ENCODE results near the gene CPSF7.

The CPSF7 gene

DNA sequence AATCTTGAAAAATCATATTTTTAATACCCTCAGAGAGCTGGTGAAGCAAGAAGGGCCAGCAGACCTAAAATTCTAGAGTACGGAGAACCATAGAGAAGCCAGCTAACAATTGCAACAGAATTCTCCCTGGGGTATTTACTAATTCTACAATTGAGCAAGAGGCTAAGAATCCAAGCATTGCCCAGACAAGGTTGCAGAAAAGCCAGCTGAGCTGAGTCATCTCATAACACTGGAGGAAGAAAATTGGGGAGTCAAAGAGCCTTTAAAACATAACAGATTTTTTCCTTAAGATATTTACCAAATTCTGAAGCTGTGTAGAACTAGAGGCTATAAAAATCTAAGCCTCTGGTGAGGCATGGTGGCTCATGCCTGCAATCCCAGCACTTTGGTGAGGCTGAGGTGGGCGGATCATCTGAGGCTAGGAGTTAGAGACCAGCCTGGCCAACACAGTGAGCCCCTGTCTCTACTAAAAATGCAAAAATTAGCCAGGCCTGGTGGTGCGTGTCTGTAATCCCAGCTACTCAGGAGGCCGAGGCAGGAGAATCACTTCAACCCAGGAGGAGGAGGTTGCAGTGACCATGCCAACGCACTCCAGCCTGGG lies 51.0 kb downstream of the CPSF7 start:
- DNase-seq: peak; percentile 98

GRCh38 chr11:61377461-61378160 lies 52.2 kb downstream of the CPSF7 start:
- DNase-seq: peak; percentile 41

GRCh38 chr11:61375761-61376108 lies 54.0 kb downstream of the CPSF7 start:
- no peak for DNase-seq

DNA sequence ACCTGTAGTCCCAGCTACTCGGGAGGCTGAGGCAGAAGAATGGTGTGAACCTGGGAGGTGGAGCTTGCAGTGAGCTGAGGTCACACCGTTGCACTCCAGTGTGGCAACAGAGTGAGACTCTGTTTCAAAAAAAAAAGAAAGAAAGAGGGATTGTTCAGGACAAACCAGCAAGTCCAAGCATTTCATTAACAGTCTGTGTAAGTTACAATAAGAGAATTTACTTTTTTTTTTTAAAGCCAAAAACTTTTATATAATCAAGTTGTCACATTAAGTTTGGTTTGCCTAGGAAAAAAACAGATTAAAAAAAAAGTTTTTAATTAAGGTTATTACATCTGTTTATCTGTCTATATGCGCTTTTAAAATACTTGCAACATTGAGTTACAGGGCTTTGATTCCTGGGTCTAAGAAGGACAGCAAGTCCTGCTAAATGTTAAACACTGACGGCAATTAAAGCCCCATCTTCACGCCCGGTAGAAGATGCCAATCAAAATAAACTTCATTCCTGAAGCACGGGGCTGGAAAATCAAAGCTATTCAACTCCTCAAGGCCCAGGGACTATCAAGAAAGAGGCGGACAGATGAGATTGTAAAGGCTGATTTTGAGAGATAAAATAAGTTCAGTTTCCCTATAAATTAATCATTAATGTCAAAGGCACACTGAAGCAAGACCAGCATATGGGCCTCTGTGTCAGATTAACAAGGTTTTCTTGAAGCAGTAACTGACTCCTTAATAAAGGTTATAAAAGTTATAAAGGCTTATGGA lies 56.9 kb downstream of the CPSF7 start:
- no peak for DNase-seq

DNA sequence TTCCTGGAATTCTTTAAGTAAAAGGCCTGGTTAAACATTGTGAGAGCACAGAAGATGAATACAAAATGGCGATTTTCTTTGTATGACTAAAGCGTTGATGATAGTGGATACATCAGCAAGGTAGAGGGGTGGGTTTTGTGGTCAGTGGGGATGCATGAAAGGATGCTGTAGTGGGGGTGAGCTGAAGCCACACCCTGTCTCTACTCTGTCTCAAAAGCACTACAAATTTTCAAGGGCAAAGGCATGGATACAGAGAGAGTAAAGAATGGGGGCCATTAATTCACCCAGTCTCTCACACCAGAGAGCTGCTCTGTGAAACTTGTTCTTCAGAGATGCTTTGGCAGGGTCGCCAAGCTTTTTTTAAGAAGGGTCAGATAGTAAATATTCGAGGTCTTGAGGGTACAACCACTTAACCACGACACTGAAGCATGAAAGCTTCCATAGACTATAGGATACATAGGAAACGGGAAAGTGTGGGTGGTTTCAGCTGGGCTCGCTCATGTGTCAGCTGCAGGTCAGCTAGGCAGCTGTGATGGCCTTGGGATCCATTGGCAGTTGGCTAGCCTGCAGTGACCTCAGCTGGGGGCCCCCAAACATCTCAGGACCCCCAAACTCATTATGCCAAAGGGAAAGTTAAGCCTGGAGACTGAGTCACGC lies 59.3 kb downstream of the CPSF7 start:
- no peak for DNase-seq

DNA sequence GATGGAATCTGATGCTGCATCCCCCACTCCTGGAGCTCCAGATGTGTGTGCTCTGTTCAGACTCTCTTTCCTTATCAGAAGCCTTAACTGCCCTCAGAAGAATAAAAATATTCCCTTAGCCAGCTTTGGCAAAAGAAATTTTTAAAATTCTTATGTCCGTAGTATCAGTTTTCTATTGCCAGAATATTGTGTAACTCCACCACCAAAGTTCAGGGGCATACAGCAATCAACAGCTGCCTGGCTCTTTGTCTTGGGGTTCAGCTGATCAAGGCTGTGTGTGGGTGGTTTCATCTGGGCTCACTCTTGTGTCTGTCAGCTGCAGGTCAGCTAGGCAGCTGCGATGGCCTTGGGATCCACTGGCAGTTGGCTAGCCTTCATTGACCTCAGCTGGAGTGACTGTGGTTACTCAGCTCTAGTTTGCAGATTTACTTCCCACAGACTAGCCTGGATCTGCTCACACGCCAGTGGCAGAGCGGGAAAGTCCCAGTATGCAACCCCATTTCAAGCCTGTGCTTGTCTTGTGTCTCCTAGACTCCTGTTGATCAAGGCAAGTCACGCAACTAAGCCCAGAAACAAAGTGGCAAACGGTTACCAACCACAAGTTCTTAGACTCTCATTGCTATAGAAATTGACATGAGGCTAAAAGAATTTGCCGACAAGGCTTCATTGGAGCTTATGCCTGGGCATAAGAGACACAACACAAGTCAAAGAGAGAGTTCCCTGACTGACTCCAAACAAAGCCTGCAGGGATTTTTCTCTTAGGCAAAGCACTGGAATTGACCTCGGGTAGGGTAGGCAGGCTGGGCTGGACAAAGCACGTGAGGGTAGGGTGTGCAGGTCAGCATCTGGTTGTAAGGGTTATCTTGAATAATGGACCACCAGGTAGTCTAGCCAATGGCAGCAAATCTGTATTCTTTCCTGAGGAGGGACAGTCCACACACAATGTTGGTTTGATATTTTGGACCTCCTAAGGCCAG lies 60.1 kb downstream of the CPSF7 start:
- DNase-seq: no peak

DNA sequence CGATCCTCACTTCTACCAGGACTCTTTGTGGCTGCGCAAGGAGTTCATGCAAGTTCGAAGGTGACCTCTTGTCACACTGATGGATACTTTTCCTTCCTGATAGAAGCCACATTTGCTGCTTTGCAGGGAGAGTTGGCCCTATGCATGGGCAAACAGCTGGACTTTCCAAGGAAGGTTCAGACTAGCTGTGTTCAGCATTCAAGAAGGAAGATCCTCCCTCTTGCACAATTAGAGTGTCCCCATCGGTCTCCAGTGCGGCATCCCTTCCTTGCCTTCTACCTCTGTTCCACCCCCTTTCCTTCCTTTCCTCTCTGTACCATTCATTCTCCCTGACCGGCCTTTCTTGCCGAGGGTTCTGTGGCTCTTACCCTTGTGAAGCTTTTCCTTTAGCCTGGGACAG lies 61.1 kb downstream of the CPSF7 start:
- no peak for DNase-seq

DNA sequence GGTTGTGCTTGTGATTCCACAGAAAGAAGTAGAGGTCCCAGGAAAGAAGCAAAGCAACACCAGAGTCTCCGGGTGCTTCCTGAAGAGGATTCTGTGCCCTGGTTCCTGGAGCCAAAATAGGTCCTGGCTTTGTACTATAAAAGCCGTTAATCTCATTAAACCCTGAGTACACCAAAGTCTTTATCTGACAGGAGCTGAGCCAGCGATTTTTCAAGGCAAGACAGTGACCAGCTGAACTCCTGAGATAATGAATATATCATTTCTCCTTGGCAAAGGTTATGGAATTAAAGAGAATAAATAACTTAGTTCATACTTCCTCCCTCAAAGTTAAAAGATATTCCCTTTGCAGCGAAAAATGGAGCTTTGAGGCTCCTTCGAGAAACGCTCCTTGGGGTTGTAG lies 62.4 kb downstream of the CPSF7 start:
- no peak for DNase-seq

DNA sequence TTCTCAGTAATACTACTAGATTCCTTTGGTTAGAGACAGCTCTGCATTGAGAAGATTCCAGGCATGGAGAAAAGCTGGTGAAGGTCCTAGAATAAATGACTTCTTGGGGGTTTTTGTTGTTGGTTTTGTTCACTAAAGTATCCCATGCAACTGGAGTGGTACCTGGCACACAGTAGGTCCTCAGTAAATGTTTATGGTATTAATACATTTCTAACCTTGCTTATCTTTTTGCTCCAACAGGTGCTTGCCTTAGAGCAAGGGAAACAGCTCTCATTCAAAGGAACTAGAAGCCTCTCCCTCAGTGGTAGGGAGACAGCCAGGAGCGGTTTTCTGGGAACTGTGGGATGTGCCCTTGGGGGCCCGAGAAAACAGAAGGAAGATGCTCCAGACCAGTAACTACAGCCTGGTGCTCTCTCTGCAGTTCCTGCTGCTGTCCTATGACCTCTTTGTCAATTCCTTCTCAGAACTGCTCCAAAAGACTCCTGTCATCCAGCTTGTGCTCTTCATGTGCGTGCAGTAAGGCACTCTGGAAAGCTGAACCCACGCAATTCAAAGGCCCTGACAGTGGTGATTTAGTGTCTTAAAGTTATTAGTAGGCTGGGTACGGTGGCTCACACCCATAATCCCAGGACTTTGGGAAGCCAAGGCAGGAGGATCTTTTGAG lies 65.6 kb downstream of the CPSF7 start:
- DNase-seq: no peak

GRCh38 chr11:61362542-61362875 lies 67.3 kb downstream of the CPSF7 start:
- DNase-seq: peak; percentile 29

DNA sequence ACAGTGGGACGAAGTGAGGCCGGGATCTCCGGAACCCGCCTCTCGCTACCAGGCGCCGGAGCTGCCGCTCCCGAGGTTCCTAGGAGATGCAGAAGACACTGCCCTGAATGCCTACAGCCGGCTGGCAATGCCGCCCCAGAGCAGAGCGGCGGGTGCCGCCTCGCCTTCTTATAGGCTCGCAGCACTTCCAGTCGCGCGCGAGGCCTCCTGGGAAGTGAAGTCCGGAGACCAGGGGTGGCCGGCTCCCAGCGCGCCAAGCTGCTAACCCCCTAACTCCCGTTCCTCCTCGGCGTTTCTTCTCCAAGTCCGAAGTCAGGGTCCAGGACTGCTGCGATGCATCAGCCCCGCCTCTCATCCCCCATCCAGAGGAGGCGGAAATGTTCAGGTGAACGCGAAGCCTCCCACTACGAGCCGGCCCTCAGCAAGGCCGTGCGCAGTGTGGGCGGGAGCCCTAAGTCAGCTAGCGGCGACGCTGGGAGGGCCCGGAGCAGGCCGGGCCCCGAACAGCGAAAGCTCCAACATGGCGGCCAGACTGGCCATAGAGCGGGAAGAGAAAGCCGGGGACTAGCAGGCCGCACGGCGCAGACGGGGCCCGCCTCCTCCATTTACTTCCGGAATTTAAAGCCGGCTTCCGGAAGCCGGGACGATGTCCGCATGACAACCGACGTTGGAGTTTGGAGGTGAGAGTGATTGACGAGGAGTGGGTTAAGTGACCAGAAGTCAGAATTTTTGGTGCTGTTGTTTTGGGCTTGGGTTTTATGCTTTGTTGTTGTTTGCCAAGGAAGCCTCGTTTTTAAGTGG lies 67.8 kb downstream of the CPSF7 start, which contains the start of the genes CYB561A3 and TMEM138:
Gene CYB561A3, minus strand, starts transcription at position 142 of the 801 bp plus-strand sequence. CDS start 5,169 bp downstream, outside the sequence.
Gene TMEM138, plus strand, starts transcription at position 634 of the 801 bp plus-strand sequence. CDS start 2,017 bp downstream, outside the sequence.
- DNase-seq: peak; percentile 93

DNA sequence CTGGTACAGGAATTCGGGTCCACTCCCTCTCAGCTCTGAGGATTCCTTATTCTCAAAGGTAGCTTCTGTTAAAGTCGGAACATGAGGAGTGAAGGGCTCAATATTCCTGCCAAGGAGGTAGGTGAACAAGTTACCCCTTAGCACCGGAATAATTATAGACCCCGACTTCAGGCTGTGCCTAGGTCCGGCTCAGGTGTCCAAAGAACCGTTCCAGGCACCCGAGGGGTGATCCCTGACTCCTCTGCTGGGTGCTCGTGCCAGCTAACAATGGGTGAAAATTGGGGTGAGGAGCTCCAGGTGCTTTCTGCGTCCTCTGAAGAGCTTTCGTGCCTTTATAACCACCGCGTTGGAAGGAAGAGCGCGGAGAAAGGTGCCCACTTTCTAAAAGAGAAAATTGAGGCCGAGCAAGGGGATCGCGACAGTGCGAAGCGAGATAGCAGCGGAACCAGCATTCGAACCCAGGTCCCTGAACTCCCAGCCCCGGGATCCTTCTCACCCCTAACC lies 68.5 kb downstream of the CPSF7 start:
- DNase-seq: no peak

- no peak for DNase-seq
Measured at GRCh38 chr11:61359516-61359915, 70.3 kb downstream of the CPSF7 start.

DNA sequence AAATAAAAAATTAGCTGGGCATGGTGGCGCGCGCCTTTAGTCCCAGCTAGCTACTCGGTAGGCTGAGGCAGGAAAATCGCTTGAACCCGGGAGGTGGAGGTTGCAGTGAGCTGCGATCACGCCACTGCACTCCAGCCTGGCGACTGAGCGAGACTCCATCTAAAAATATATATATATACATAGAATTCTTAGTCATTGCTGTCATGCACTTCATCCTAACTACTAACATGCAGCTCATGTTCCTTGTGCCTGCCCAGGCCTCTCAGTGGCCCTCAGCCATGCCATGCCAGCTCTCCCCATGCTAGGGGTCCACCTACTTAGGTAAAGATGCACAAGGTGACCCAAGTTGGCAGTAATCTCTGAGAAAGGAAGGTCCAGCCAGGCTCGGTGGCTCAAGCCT lies 71.2 kb downstream of the CPSF7 start:
- DNase-seq: no peak

- no peak for DNase-seq
Measured at GRCh38 chr11:61357894-61358239, 71.9 kb downstream of the CPSF7 start.

DNA sequence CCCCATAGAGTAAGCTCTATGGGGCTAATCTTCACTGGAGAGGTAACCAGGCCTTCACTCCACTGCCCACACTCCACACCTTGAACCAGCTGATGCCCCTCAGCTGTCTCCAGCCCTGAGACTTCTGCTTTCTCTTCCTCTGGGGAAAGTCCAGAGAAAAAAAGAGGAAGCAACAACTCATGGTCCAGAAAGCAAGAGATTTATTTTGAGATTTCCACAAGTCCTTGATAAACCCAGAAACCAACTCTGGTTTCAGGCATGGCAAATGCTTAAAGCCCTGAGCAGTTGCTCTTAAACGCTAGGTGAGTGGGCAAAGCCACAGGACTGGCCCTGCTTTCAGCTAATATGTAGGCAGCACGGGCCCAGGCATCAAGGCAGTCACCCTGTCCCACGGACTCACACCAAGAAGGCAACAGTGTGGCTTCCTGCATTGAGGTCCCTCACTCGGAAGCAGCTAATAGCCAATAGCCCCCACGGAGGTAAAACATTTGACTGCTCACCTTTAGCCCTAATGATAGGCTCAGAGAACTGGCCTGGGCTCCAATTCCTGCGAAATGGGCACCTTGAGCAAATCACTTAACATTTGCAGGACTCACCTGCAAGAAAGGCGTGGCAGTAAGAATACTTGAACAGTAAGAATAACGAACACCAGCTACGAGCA lies 72.4 kb downstream of the CPSF7 start:
- no peak for DNase-seq

DNA sequence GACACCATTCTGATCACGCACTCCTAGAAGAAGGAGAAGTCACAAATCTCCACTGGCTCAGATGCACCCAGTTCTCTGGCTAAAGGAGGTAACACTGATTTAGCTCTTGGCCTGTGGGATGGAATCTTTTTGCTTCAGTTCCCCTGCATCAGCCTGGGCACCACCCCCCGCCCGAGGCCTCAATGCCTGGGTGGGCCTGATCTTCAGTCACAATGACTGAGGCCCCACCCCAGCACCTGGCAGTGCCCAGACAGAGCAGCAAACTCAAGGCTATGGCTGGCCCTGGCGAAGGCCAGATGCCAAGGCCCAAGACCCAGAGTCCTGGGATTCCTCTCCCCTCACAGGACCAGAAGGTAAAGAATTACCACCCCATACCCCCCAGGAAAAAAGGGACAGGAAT lies 73.1 kb downstream of the CPSF7 start:
- no peak for DNase-seq

GRCh38 chr11:61354208-61354607 lies 75.6 kb downstream of the CPSF7 start:
- no peak for DNase-seq

DNA sequence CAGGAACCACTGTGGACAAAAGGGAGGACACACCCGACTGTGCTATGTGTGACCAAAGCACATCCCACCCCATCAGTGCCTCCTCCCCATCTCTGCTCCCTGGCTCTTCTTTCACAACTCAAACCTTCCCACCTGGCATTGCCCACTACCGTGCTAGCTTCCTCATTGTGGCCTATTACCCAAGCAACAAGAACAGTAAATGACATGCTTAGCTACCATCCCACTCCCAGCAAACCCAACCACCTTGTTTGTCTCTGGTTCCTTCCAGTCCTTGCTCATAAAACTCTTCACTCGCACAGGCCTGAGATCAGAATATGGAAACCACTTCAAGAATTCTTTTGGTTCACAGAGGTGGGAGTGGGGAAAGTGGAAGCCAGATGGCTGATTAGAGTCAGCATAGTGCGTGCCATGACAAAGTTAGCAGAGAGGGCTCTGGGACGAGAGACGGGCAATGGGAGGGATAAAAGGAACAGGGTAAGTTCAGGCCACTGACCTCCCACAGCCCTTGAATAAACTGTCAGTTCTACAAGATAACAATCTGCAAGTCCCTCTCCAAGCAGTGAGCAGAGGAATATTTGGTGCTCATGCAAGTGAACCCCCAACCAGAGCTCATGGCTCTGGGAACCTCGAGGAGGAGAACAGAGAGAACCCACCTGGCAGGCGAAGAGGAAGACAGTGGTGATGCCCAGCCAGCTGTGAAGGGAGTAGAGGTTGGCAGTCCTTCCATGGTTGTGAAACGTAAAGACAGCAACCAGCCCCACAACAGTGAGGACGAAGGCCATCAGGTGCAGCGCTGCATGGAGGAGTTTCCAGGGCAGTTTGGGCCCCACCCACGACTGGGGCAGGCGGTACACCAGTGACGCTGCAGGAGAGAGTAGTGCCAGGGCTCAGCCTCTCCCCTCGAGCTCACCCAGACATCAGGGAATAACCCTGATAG lies 76.4 kb downstream of the CPSF7 start:
- DNase-seq: no peak
